ENCODE results near the gene PACSIN3.
"Not testable (repeated sequence)": the region's sequence is repeated elsewhere in the genome, so short reads cannot be mapped to it uniquely, and the experiment has no call there.

PACSIN3 gene

GRCh38 chr11:47192111-47192510 is 5.9 kb upstream of the PACSIN3 start:
- DNase-seq (ENCODE audit: low read depth, low spot score), result no peak

GRCh38 chr11:47191137-47191536 is 4.9 kb upstream of the PACSIN3 start:
- not testable (repeated sequence) for DNase-seq (ENCODE audit: low read depth, low spot score)

- DNase-seq (ENCODE audit: low read depth, low spot score), result no peak
Observed at GRCh38 chr11:47189100-47189834, 3.0 kb upstream of the PACSIN3 start.

GRCh38 chr11:47188259-47188658 is 2.0 kb upstream of the PACSIN3 start:
- no peak for DNase-seq (ENCODE audit: low read depth, low spot score)

- DNase-seq (ENCODE audit: low read depth, low spot score), result no peak
Observed at GRCh38 chr11:47187723-47188122, 1.5 kb upstream of the PACSIN3 start.

- peak; percentile 34 for DNase-seq (ENCODE audit: low read depth, low spot score)
Observed at GRCh38 chr11:47186700-47187695, 764 bp upstream of the PACSIN3 start.

- DNase-seq (ENCODE audit: low read depth, low spot score), result no peak
Observed at GRCh38 chr11:47185305-47186075, 744 bp downstream of the PACSIN3 start.

GRCh38 chr11:47184711-47185304 is 1.4 kb downstream of the PACSIN3 start:
- no peak for DNase-seq (ENCODE audit: low read depth, low spot score)

- no peak for DNase-seq (ENCODE audit: low read depth, low spot score)
Observed at GRCh38 chr11:47183969-47184368, 2.3 kb downstream of the PACSIN3 start.

GRCh38 chr11:47183031-47183856 is 3.0 kb downstream of the PACSIN3 start:
- DNase-seq (ENCODE audit: low read depth, low spot score), result no peak

- DNase-seq (ENCODE audit: low read depth, low spot score), result no peak
Observed at GRCh38 chr11:47182380-47182779, 3.9 kb downstream of the PACSIN3 start.

- no peak for DNase-seq (ENCODE audit: low read depth, low spot score)
Observed at GRCh38 chr11:47181271-47181670, 5.0 kb downstream of the PACSIN3 start.

- DNase-seq (ENCODE audit: low read depth, low spot score), result no peak
Observed at GRCh38 chr11:47180006-47180787, 6.0 kb downstream of the PACSIN3 start.

GRCh38 chr11:47179655-47179991 is 6.6 kb downstream of the PACSIN3 start:
- DNase-seq (ENCODE audit: low read depth, low spot score), result no peak

- DNase-seq (ENCODE audit: low read depth, low spot score), result no peak
Observed at GRCh38 chr11:47178737-47179654, 7.2 kb downstream of the PACSIN3 start.

GRCh38 chr11:47178316-47178715 is 7.9 kb downstream of the PACSIN3 start:
- DNase-seq (ENCODE audit: low read depth, low spot score), result no peak

- DNase-seq (ENCODE audit: low read depth, low spot score), result no peak
Observed at GRCh38 chr11:47177846-47178245, 8.4 kb downstream of the PACSIN3 start.

- peak; percentile 44 for DNase-seq (ENCODE audit: low read depth, low spot score)
Observed at GRCh38 chr11:47177229-47177845, 8.9 kb downstream of the PACSIN3 start.
